ENCODE data around the gene GNPAT. TPM values are rescaled to one million over a fixed set of nuclear protein-coding genes. Genes with fewer than 3 reads are reported as not detected.

The GNPAT gene
- total RNA-seq, 1 donor from 2014 or later: 58.5 TPM

- Histone ChIP-seq H3K27me3 (ENCODE audit: control insufficient read depth in 3 of 3, insufficient read depth in 3 of 3, low read length in 3 of 3) (no peaks in the 10 kb centered on the region), H3K27ac (ENCODE audit: low read depth, low read length) (no peak overlapping the region), H3K4me3 (ENCODE audit: low read length in 3 of 3) (no peak overlapping the region), H3K9ac (ENCODE audit: low read depth in 1 of 3, low read length in 3 of 3) (no peak overlapping the region), H3K9me3 (ENCODE audit: control insufficient read depth in 3 of 3, low read length in 3 of 3) (no peaks in the 10 kb centered on the region), H3K36me3 (ENCODE audit: control insufficient read depth in 3 of 3, insufficient read depth in 3 of 3, low read length in 3 of 3) (no peaks in the 10 kb centered on the region), H3K4me1 (ENCODE audit: control insufficient read depth in 3 of 3, insufficient read depth in 3 of 3, low read length in 3 of 3) (no peaks in the 10 kb centered on the region)
These were observed 70.9 kb downstream of the GNPAT start for GRCh38 chr1:231311720-231312431.

- no peak overlapping the region for H3K4me3 ChIP-seq (ENCODE audit: low read length in 3 of 3)
- H3K27ac ChIP-seq (ENCODE audit: low read depth, low read length): no peak overlapping the region
- no peak overlapping the region for H3K9ac ChIP-seq (ENCODE audit: low read depth in 1 of 3, low read length in 3 of 3)
- no peaks in the 10 kb centered on the region for H3K9me3 ChIP-seq (ENCODE audit: control insufficient read depth in 3 of 3, low read length in 3 of 3)
- no peaks in the 10 kb centered on the region for H3K36me3 ChIP-seq (ENCODE audit: control insufficient read depth in 3 of 3, insufficient read depth in 3 of 3, low read length in 3 of 3)
- no peaks in the 10 kb centered on the region for H3K27me3 ChIP-seq (ENCODE audit: control insufficient read depth in 3 of 3, insufficient read depth in 3 of 3, low read length in 3 of 3)
- H3K4me1 ChIP-seq (ENCODE audit: control insufficient read depth in 3 of 3, insufficient read depth in 3 of 3, low read length in 3 of 3): no peaks in the 10 kb centered on the region
These were observed 71.4 kb downstream of the GNPAT start for GRCh38 chr1:231312432-231312788.

- Histone ChIP-seq H3K4me3 (ENCODE audit: low read length in 3 of 3) (no peak overlapping the region), H3K9ac (ENCODE audit: low read depth in 1 of 3, low read length in 3 of 3) (no peak overlapping the region), H3K9me3 (ENCODE audit: control insufficient read depth in 3 of 3, low read length in 3 of 3) (no peaks in the 10 kb centered on the region), H3K27me3 (ENCODE audit: control insufficient read depth in 3 of 3, insufficient read depth in 3 of 3, low read length in 3 of 3) (no peaks in the 10 kb centered on the region), H3K4me1 (ENCODE audit: control insufficient read depth in 3 of 3, insufficient read depth in 3 of 3, low read length in 3 of 3) (no peaks in the 10 kb centered on the region), H3K27ac (ENCODE audit: low read depth, low read length) (no peak overlapping the region), H3K36me3 (ENCODE audit: control insufficient read depth in 3 of 3, insufficient read depth in 3 of 3, low read length in 3 of 3) (no peaks in the 10 kb centered on the region)
These were observed 72.6 kb downstream of the GNPAT start for GRCh38 chr1:231313661-231314060.

- H3K27me3 ChIP-seq (ENCODE audit: control insufficient read depth in 3 of 3, insufficient read depth in 3 of 3, low read length in 3 of 3): no peaks in the 10 kb centered on the region
- no peak overlapping the region for H3K4me3 ChIP-seq (ENCODE audit: low read length in 3 of 3)
- H3K4me1 ChIP-seq (ENCODE audit: control insufficient read depth in 3 of 3, insufficient read depth in 3 of 3, low read length in 3 of 3): no peaks in the 10 kb centered on the region
- no peaks in the 10 kb centered on the region for H3K36me3 ChIP-seq (ENCODE audit: control insufficient read depth in 3 of 3, insufficient read depth in 3 of 3, low read length in 3 of 3)
- no peak overlapping the region for H3K27ac ChIP-seq (ENCODE audit: low read depth, low read length)
- no peaks in the 10 kb centered on the region for H3K9me3 ChIP-seq (ENCODE audit: control insufficient read depth in 3 of 3, low read length in 3 of 3)
- H3K9ac ChIP-seq (ENCODE audit: low read depth in 1 of 3, low read length in 3 of 3): no peak overlapping the region
These were observed 74.9 kb downstream of the GNPAT start for GRCh38 chr1:231315887-231316286.

- Histone ChIP-seq H3K4me1 (ENCODE audit: control insufficient read depth in 3 of 3, insufficient read depth in 3 of 3, low read length in 3 of 3) (no peaks in the 10 kb centered on the region), H3K4me3 (ENCODE audit: low read length in 3 of 3) (no peak overlapping the region), H3K36me3 (ENCODE audit: control insufficient read depth in 3 of 3, insufficient read depth in 3 of 3, low read length in 3 of 3) (no peaks in the 10 kb centered on the region), H3K9ac (ENCODE audit: low read depth in 1 of 3, low read length in 3 of 3) (no peak overlapping the region), H3K9me3 (ENCODE audit: control insufficient read depth in 3 of 3, low read length in 3 of 3) (no peaks in the 10 kb centered on the region), H3K27me3 (ENCODE audit: control insufficient read depth in 3 of 3, insufficient read depth in 3 of 3, low read length in 3 of 3) (no peaks in the 10 kb centered on the region), H3K27ac (ENCODE audit: low read depth, low read length) (no peak overlapping the region)
These were observed 76.4 kb downstream of the GNPAT start for GRCh38 chr1:231317306-231318014.

- no peaks in the 10 kb centered on the region for H3K27me3 ChIP-seq (ENCODE audit: control insufficient read depth in 3 of 3, insufficient read depth in 3 of 3, low read length in 3 of 3)
- H3K9ac ChIP-seq (ENCODE audit: low read depth in 1 of 3, low read length in 3 of 3): no peak overlapping the region
- H3K36me3 ChIP-seq (ENCODE audit: control insufficient read depth in 3 of 3, insufficient read depth in 3 of 3, low read length in 3 of 3): no peaks in the 10 kb centered on the region
- H3K4me1 ChIP-seq (ENCODE audit: control insufficient read depth in 3 of 3, insufficient read depth in 3 of 3, low read length in 3 of 3): no peaks in the 10 kb centered on the region
- H3K4me3 ChIP-seq (ENCODE audit: low read length in 3 of 3): no peak overlapping the region
- no peak overlapping the region for H3K27ac ChIP-seq (ENCODE audit: low read depth, low read length)
- no peaks in the 10 kb centered on the region for H3K9me3 ChIP-seq (ENCODE audit: control insufficient read depth in 3 of 3, low read length in 3 of 3)
These were observed 77.0 kb downstream of the GNPAT start for GRCh38 chr1:231318015-231318355.

GRCh38 chr1:231318568-231318967 lies 77.6 kb downstream of the GNPAT start:
- H3K9ac ChIP-seq (ENCODE audit: low read depth in 1 of 3, low read length in 3 of 3): no peak overlapping the region
- H3K4me3 ChIP-seq (ENCODE audit: low read length in 3 of 3): no peak overlapping the region
- H3K4me1 ChIP-seq (ENCODE audit: control insufficient read depth in 3 of 3, insufficient read depth in 3 of 3, low read length in 3 of 3): no peaks in the 10 kb centered on the region
- H3K9me3 ChIP-seq (ENCODE audit: control insufficient read depth in 3 of 3, low read length in 3 of 3): no peaks in the 10 kb centered on the region
- H3K36me3 ChIP-seq (ENCODE audit: control insufficient read depth in 3 of 3, insufficient read depth in 3 of 3, low read length in 3 of 3): no peaks in the 10 kb centered on the region
- no peak overlapping the region for H3K27ac ChIP-seq (ENCODE audit: low read depth, low read length)
- no peaks in the 10 kb centered on the region for H3K27me3 ChIP-seq (ENCODE audit: control insufficient read depth in 3 of 3, insufficient read depth in 3 of 3, low read length in 3 of 3)

GRCh38 chr1:231319080-231319479 lies 78.1 kb downstream of the GNPAT start:
- no peaks in the 10 kb centered on the region for H3K27me3 ChIP-seq (ENCODE audit: control insufficient read depth in 3 of 3, insufficient read depth in 3 of 3, low read length in 3 of 3)
- no peaks in the 10 kb centered on the region for H3K36me3 ChIP-seq (ENCODE audit: control insufficient read depth in 3 of 3, insufficient read depth in 3 of 3, low read length in 3 of 3)
- no peak overlapping the region for H3K4me3 ChIP-seq (ENCODE audit: low read length in 3 of 3)
- H3K27ac ChIP-seq (ENCODE audit: low read depth, low read length): no peak overlapping the region
- H3K4me1 ChIP-seq (ENCODE audit: control insufficient read depth in 3 of 3, insufficient read depth in 3 of 3, low read length in 3 of 3): no peaks in the 10 kb centered on the region
- H3K9me3 ChIP-seq (ENCODE audit: control insufficient read depth in 3 of 3, low read length in 3 of 3): no peaks in the 10 kb centered on the region
- no peak overlapping the region for H3K9ac ChIP-seq (ENCODE audit: low read depth in 1 of 3, low read length in 3 of 3)

GRCh38 chr1:231322880-231323530 lies 82.0 kb downstream of the GNPAT start:
- H3K9ac ChIP-seq (ENCODE audit: low read depth in 1 of 3, low read length in 3 of 3): no peak overlapping the region
- no peak overlapping the region for H3K27ac ChIP-seq (ENCODE audit: low read depth, low read length)
- H3K4me3 ChIP-seq (ENCODE audit: low read length in 3 of 3): no peak overlapping the region
- no peaks in the 10 kb centered on the region for H3K9me3 ChIP-seq (ENCODE audit: control insufficient read depth in 3 of 3, low read length in 3 of 3)
- H3K27me3 ChIP-seq (ENCODE audit: control insufficient read depth in 3 of 3, insufficient read depth in 3 of 3, low read length in 3 of 3): no peaks in the 10 kb centered on the region
- H3K36me3 ChIP-seq (ENCODE audit: control insufficient read depth in 3 of 3, insufficient read depth in 3 of 3, low read length in 3 of 3): no peaks in the 10 kb centered on the region
- no peaks in the 10 kb centered on the region for H3K4me1 ChIP-seq (ENCODE audit: control insufficient read depth in 3 of 3, insufficient read depth in 3 of 3, low read length in 3 of 3)

GRCh38 chr1:231324660-231325059 lies 83.6 kb downstream of the GNPAT start:
- no peak overlapping the region for H3K27ac ChIP-seq (ENCODE audit: low read depth, low read length)
- no peaks in the 10 kb centered on the region for H3K9me3 ChIP-seq (ENCODE audit: control insufficient read depth in 3 of 3, low read length in 3 of 3)
- H3K4me3 ChIP-seq (ENCODE audit: low read length in 3 of 3): no peak overlapping the region
- H3K27me3 ChIP-seq (ENCODE audit: control insufficient read depth in 3 of 3, insufficient read depth in 3 of 3, low read length in 3 of 3): no peaks in the 10 kb centered on the region
- no peaks in the 10 kb centered on the region for H3K36me3 ChIP-seq (ENCODE audit: control insufficient read depth in 3 of 3, insufficient read depth in 3 of 3, low read length in 3 of 3)
- H3K4me1 ChIP-seq (ENCODE audit: control insufficient read depth in 3 of 3, insufficient read depth in 3 of 3, low read length in 3 of 3): no peaks in the 10 kb centered on the region
- no peak overlapping the region for H3K9ac ChIP-seq (ENCODE audit: low read depth in 1 of 3, low read length in 3 of 3)

Data from skeletal muscle tissue (tissue), 4 donors.